HFFc6 (cell line): Measurements from ENCODE around the gene C2orf42. TPM values are rescaled to one million over a fixed set of nuclear protein-coding genes. Genes with fewer than 3 reads are reported as not detected.
A peak's percentile ranks its signal among the peaks of the same experiment; 100 is the strongest.

Source experiments
- DNase-seq: peaks from one replicate; pipeline ENCODE4 v3.0.0-alpha.2; 2018
- H3K27ac Mint-ChIP-seq: 2 replicates; pipeline ENCODE4 v1.8.0; 2020; ENCODE audit warnings: mild to moderate bottlenecking, mixed read lengths
- H3K27me3 Mint-ChIP-seq: 2 replicates; pipeline ENCODE4 v1.8.0; 2021; ENCODE audit warnings: mild to moderate bottlenecking, moderate library complexity, mixed read lengths; ENCODE audit not compliant: insufficient read depth
- H3K36me3 Mint-ChIP-seq: 2 replicates; pipeline ENCODE4 v1.8.0; 2021; ENCODE audit warnings: low read depth, mixed read lengths
- H3K4me1 Mint-ChIP-seq: 2 replicates; pipeline ENCODE4 v1.8.0; 2020; ENCODE audit warnings: low read depth, mixed read lengths
- H3K4me3 Mint-ChIP-seq: 2 replicates; pipeline ENCODE4 v1.8.0; 2020; ENCODE audit warnings: mild to moderate bottlenecking, moderate library complexity, mixed read lengths
- H3K9me3 Mint-ChIP-seq: 2 replicates; pipeline ENCODE4 v1.8.0; 2020; ENCODE audit warnings: mild to moderate bottlenecking, mixed read lengths
- total RNA-seq, 6 experiments: library from RNA; stranded (reverse); fragmentation: NEBNext Ultra II Directional; extraction: Animal tissue kit (Norgen Biotek cat#: 25700); gene quantifications; 2 replicates in 1 of 6; 3 replicates in 5 of 6; pipeline ENCODE4 v1.2.3, GENCODE V29; 2021
- TF ChIP-seq, protein P1 (sequence below): fragments of 200-600 bp; sonication (generic); IDR thresholded peaks from 2 replicates; pipeline ENCODE4 v1.5.0; 2021; ENCODE audit warnings: antibody characterized with exemption, mild to moderate bottlenecking

Gene C2orf42
- total RNA-seq, 6 experiments from 2014 or later = 10.0 to 17.8 (median 14.7) TPM

DNA sequence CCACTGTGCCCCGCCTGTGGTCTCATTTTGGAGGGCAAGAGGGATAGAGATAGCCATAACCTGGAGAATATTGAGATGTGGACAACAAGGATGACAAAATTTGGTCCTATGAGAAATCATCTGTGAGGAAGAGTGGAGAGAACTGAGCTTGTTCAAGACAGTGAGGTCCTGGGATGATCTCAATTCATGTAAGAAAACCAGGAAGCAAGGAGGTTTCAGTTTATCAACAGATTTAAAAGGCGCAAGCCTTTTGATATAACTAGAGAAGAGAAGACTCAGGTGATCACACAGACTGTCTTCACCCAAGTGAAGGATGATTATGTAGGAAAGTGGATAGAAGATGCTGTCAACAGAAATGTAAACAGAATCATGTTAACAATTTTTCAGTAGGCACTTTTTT lies 64.4 kb downstream of the C2orf42 start:
- Mint-ChIP-seq H3K27me3 (peaks cover 9% of the 10 kb centered on the region), H3K4me3 (peak overlapping the region; percentile 88), H3K27ac (peak overlapping the region; percentile 98)

GRCh38 chr2:70125498-70125898 lies 65.3 kb downstream of the C2orf42 start:
- Mint-ChIP-seq H3K27me3 (peaks cover 11% of the 10 kb centered on the region), H3K27ac (peak overlapping the region; percentile 98), H3K4me3 (peak overlapping the region; percentile 88), H3K36me3 (no peaks in the 10 kb centered on the region), H3K4me1 (peaks cover 58% of the 10 kb centered on the region), H3K9me3 (no peaks in the 10 kb centered on the region)
- no peak for DNase-seq
- TF ChIP-seq, protein P1, sequence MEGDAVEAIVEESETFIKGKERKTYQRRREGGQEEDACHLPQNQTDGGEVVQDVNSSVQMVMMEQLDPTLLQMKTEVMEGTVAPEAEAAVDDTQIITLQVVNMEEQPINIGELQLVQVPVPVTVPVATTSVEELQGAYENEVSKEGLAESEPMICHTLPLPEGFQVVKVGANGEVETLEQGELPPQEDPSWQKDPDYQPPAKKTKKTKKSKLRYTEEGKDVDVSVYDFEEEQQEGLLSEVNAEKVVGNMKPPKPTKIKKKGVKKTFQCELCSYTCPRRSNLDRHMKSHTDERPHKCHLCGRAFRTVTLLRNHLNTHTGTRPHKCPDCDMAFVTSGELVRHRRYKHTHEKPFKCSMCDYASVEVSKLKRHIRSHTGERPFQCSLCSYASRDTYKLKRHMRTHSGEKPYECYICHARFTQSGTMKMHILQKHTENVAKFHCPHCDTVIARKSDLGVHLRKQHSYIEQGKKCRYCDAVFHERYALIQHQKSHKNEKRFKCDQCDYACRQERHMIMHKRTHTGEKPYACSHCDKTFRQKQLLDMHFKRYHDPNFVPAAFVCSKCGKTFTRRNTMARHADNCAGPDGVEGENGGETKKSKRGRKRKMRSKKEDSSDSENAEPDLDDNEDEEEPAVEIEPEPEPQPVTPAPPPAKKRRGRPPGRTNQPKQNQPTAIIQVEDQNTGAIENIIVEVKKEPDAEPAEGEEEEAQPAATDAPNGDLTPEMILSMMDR = no peak

More for the DNA sequence above, 64.4 kb downstream of the C2orf42 start:
- Mint-ChIP-seq H3K36me3 (no peaks in the 10 kb centered on the region), H3K4me1 (peaks cover 58% of the 10 kb centered on the region), H3K9me3 (no peaks in the 10 kb centered on the region)
- DNase-seq = no peak
- TF ChIP-seq, protein P1 = no peak

DNA sequence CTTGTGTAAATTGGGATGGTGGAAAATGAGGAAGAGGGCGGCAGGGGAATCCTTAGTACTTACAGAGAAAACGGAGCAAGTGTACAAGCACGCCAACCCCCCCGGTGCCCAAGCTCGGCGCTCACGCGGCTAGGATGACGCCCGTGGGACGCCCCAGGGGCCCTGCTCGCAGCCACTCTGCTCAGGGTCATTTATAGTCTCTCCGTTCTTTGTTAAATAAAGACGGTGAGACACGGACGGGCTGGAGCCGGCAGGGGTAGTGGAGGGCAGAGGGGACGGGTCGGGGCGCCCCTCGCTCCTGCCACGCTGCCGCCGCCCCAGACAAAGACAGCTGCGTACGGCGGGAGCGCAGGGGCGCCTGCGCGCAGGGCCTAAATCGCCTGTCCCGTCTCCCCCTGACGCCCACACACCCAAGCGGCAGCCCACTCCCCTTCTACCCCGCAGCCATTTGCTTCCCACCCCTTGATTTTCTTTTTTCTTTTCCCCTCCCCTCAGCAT lies 65.8 kb downstream of the C2orf42 start:
- Mint-ChIP-seq H3K36me3 (no peaks in the 10 kb centered on the region), H3K4me1 (peaks cover 58% of the 10 kb centered on the region), H3K27ac (peak overlapping the region; percentile 98), H3K4me3 (peak overlapping the region; percentile 88), H3K9me3 (no peaks in the 10 kb centered on the region), H3K27me3 (peaks cover 11% of the 10 kb centered on the region)
- DNase-seq = no peak
- TF ChIP-seq, protein P1 = no peak

DNA sequence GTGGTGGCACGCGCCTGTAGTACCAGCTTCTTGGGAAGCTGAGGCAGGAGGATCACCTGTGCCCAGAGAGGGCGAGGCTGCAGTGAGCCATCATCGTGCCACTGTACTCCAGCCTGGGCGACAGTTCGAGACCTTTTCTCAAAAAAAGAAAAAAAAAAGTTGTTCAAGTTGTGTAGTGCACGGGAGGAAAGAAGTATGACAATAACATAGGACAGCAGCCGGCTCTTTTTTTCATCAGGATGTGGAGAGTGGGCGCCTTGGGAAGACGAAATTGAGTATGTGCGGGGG lies 67.0 kb downstream of the C2orf42 start:
- TF ChIP-seq, protein P1 = no peak
- peaks cover 58% of the 10 kb centered on the region for H3K4me1 Mint-ChIP-seq
- DNase-seq = no peak
- H3K9me3 Mint-ChIP-seq = no peaks in the 10 kb centered on the region
- no peaks in the 10 kb centered on the region for H3K36me3 Mint-ChIP-seq
- peak overlapping the region; percentile 88 for H3K4me3 Mint-ChIP-seq
- peaks cover 11% of the 10 kb centered on the region for H3K27me3 Mint-ChIP-seq
- peak overlapping the region; percentile 98 for H3K27ac Mint-ChIP-seq

GRCh38 chr2:70123051-70123828 lies 67.6 kb downstream of the C2orf42 start:
- peaks cover 11% of the 10 kb centered on the region for H3K27me3 Mint-ChIP-seq
- no peaks in the 10 kb centered on the region for H3K9me3 Mint-ChIP-seq
- H3K4me3 Mint-ChIP-seq = peak overlapping the region; percentile 88
- peak; percentile 33 for DNase-seq
- peak overlapping the region; percentile 98 for H3K27ac Mint-ChIP-seq
- H3K36me3 Mint-ChIP-seq = no peaks in the 10 kb centered on the region
- TF ChIP-seq, protein P1 = no peak
- H3K4me1 Mint-ChIP-seq = peaks cover 56% of the 10 kb centered on the region
